ENCODE results near the gene VOPP1. TPM values are rescaled to one million over a fixed set of nuclear protein-coding genes. Genes with fewer than 3 reads are reported as not detected.

The VOPP1 gene
- total and polyA plus RNA-seq, 2 donors (not counting 1 experiment from before 2014, with no cell fraction given): 52.1 to 70.7 TPM

DNA sequence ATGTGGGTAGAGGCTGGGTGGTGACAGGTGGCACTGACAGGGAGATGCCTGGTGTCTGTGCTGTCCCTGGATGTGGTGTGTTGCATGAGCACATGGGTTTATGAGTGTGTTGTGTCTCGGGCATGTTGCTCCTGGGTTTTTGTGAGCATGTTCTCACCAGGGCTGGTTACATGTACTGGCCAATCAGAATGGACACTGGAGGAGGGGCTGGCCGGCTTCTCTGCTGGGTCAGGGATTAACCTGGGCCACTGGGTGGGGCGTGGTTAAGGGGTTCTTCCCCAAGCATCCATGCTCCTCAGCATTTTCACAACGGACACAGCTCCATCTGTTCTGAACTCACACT lies 20.8 kb upstream of the VOPP1 start:
- no peaks in the 10 kb centered on the region for H3K36me3 ChIP-seq (ENCODE audit: control insufficient read depth, insufficient read depth, low read length)
- H3K4me1 ChIP-seq (ENCODE audit: control insufficient read depth, extremely low read depth, insufficient read depth, low read length): peaks cover 6% of the 10 kb centered on the region
- no peak overlapping the region for H2AFZ ChIP-seq (ENCODE audit: low read length)
- H3K4me3 ChIP-seq (replicated peaks in 1 of 4; ENCODE audit: control extremely low read depth in 1 of 4, insufficient read depth in 1 of 4, low read depth in 3 of 4, low read length in 4 of 4): no peak overlapping the region
- no peaks in the 10 kb centered on the region for H3K9me3 ChIP-seq (ENCODE audit: control insufficient read depth, insufficient read depth, low read depth, low read length)
- H3K27ac ChIP-seq (ENCODE audit: insufficient read depth, low read length): no peak overlapping the region
- H4K20me1 ChIP-seq (ENCODE audit: control insufficient read depth, extremely low read depth, insufficient read depth, low read length): no peaks in the 10 kb centered on the region
- no peak overlapping the region for H3K4me2 ChIP-seq (ENCODE audit: extremely low read depth, insufficient read depth, low read length)
- DNase-seq (ENCODE audit: low read depth in 2 of 2): no peak
- no peak for TF ChIP-seq EZH2 (IDR thresholded peaks at IDR 0.05; ENCODE audit: low read length, missing control alignments)
- TF ChIP-seq, protein P1, sequence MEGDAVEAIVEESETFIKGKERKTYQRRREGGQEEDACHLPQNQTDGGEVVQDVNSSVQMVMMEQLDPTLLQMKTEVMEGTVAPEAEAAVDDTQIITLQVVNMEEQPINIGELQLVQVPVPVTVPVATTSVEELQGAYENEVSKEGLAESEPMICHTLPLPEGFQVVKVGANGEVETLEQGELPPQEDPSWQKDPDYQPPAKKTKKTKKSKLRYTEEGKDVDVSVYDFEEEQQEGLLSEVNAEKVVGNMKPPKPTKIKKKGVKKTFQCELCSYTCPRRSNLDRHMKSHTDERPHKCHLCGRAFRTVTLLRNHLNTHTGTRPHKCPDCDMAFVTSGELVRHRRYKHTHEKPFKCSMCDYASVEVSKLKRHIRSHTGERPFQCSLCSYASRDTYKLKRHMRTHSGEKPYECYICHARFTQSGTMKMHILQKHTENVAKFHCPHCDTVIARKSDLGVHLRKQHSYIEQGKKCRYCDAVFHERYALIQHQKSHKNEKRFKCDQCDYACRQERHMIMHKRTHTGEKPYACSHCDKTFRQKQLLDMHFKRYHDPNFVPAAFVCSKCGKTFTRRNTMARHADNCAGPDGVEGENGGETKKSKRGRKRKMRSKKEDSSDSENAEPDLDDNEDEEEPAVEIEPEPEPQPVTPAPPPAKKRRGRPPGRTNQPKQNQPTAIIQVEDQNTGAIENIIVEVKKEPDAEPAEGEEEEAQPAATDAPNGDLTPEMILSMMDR (conservative IDR thresholded peaks at IDR 0.05 in 1 of 2, IDR thresholded peaks at IDR 0.05 in 1 of 2; ENCODE audit: low read depth in 1 of 2, low read length in 2 of 2): no peak
- H3K27me3 ChIP-seq (ENCODE audit: control insufficient read depth, insufficient read depth, low read length): no peaks in the 10 kb centered on the region
- no peaks in the 10 kb centered on the region for H3K79me2 ChIP-seq (ENCODE audit: control insufficient read depth, insufficient read depth, low read length)
- H3K9ac ChIP-seq (ENCODE audit: insufficient read depth, low read length): no peak overlapping the region

DNA sequence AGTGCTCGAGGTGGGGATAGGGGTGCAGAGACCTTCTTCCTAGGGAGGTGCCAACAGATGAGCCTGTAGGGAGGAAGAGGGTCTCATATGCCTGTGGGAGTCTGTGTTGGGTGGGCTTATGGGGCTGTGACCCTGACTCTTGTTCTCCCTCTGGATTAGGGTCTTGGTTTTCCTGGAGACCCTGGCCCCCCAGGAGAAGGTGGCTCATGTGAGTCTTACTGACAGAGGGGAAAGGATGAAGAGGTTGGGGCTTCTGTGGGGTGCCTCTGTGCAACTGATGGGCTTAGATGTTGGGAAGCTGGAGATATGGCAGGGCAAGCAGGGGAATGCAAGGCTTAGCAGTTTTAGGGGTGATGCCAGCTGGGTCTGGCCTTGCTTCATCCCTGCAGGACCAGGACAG lies 20.2 kb upstream of the VOPP1 start:
- H3K4me3 ChIP-seq (replicated peaks in 1 of 4; ENCODE audit: control extremely low read depth in 1 of 4, insufficient read depth in 1 of 4, low read depth in 3 of 4, low read length in 4 of 4): no peak overlapping the region
- no peaks in the 10 kb centered on the region for H4K20me1 ChIP-seq (ENCODE audit: control insufficient read depth, extremely low read depth, insufficient read depth, low read length)
- peaks cover 6% of the 10 kb centered on the region for H3K4me1 ChIP-seq (ENCODE audit: control insufficient read depth, extremely low read depth, insufficient read depth, low read length)
- no peak overlapping the region for H2AFZ ChIP-seq (ENCODE audit: low read length)
- no peak overlapping the region for H3K27ac ChIP-seq (ENCODE audit: insufficient read depth, low read length)
- peaks cover 4% of the 10 kb centered on the region for H3K27me3 ChIP-seq (ENCODE audit: control insufficient read depth, insufficient read depth, low read length)
- no peak overlapping the region for H3K4me2 ChIP-seq (ENCODE audit: extremely low read depth, insufficient read depth, low read length)
- DNase-seq (ENCODE audit: low read depth in 2 of 2): no peak
- no peak overlapping the region for H3K9ac ChIP-seq (ENCODE audit: insufficient read depth, low read length)
- H3K36me3 ChIP-seq (ENCODE audit: control insufficient read depth, insufficient read depth, low read length): no peaks in the 10 kb centered on the region
- H3K9me3 ChIP-seq (ENCODE audit: control insufficient read depth, insufficient read depth, low read depth, low read length): no peaks in the 10 kb centered on the region
- H3K79me2 ChIP-seq (ENCODE audit: control insufficient read depth, insufficient read depth, low read length): no peaks in the 10 kb centered on the region
- TF ChIP-seq EZH2 (IDR thresholded peaks at IDR 0.05; ENCODE audit: low read length, missing control alignments): no peak
- TF ChIP-seq, protein P1 (conservative IDR thresholded peaks at IDR 0.05 in 1 of 2, IDR thresholded peaks at IDR 0.05 in 1 of 2; ENCODE audit: low read depth in 1 of 2, low read length in 2 of 2): no peak

DNA sequence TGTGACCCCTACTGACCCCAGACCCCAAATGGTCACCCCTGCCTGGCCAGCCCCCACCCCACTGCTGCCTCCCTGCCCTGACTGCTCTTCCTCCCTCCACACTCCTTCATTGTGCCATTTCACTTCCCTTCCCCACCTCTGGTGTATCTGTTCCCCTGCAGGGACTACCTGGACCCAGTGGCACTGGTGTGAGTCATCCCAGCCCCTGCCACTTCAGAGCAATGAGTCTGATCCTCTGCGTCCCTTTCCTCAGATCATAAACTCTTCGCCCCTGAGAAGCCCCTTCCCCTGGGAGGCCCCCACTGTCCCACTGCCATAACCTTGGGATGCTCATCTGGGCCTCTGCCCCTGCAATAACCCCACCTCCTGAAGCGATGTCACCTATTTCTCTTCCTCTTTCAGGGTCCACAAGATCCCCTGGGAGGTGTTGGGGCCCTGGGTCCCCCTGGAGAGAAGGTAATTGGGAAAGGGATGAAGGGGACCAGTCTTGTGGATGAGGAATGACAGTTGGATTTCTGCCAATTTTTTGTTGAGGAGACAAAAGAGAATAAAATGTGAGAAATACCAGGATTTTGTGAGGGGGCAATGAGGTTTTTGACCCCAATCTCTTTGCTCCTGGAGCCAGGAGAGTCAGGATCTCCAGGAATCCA lies 19.1 kb upstream of the VOPP1 start:
- H3K79me2 ChIP-seq (ENCODE audit: control insufficient read depth, insufficient read depth, low read length): no peaks in the 10 kb centered on the region
- H3K4me2 ChIP-seq (ENCODE audit: extremely low read depth, insufficient read depth, low read length): no peak overlapping the region
- no peaks in the 10 kb centered on the region for H3K9me3 ChIP-seq (ENCODE audit: control insufficient read depth, insufficient read depth, low read depth, low read length)
- H3K4me3 ChIP-seq (replicated peaks in 1 of 4; ENCODE audit: control extremely low read depth in 1 of 4, insufficient read depth in 1 of 4, low read depth in 3 of 4, low read length in 4 of 4): no peak overlapping the region
- H3K4me1 ChIP-seq (ENCODE audit: control insufficient read depth, extremely low read depth, insufficient read depth, low read length): peaks cover 6% of the 10 kb centered on the region
- no peaks in the 10 kb centered on the region for H4K20me1 ChIP-seq (ENCODE audit: control insufficient read depth, extremely low read depth, insufficient read depth, low read length)
- DNase-seq (ENCODE audit: low read depth in 2 of 2): no peak
- no peak overlapping the region for H2AFZ ChIP-seq (ENCODE audit: low read length)
- no peak overlapping the region for H3K27ac ChIP-seq (ENCODE audit: insufficient read depth, low read length)
- TF ChIP-seq EZH2 (IDR thresholded peaks at IDR 0.05; ENCODE audit: low read length, missing control alignments): no peak
- no peak overlapping the region for H3K9ac ChIP-seq (ENCODE audit: insufficient read depth, low read length)
- H3K36me3 ChIP-seq (ENCODE audit: control insufficient read depth, insufficient read depth, low read length): no peaks in the 10 kb centered on the region
- peaks cover 8% of the 10 kb centered on the region for H3K27me3 ChIP-seq (ENCODE audit: control insufficient read depth, insufficient read depth, low read length)
